Endothelial cell of umbilical vein (primary cell): ENCODE data around the gene CTIF. TPM values are rescaled to one million over a fixed set of nuclear protein-coding genes. Genes with fewer than 3 reads are reported as not detected.

Experiments
- BruUV-seq: library from RNA; stranded (reverse); fragments of 400-500 nt; replicated peaks from 2 replicates; lab custom pipeline; 2021; lab: Mats Ljungman, UMichigan
- CTCF ChIA-PET: fragments of 300-600, 350-600 bp; sonication (Branson Sonifier 250); formaldehyde crosslinking; loops from one replicate; lab custom pipeline; 2021; ENCODE audit warnings: antibody characterized with exemption, inconsistent platforms; lab: Charles Lee
- POLR2A ChIA-PET: fragments of 300-600, 350-600 bp; sonication (Branson Sonifier 250); formaldehyde crosslinking; loops from one replicate; lab custom pipeline; 2021; ENCODE audit warnings: antibody characterized with exemption, inconsistent platforms; lab: Charles Lee
- DNase-seq: peaks from one replicate; pipeline ENCODE4 v3.0.0-alpha.2; 2011; ENCODE audit warnings: low read depth, low spot score
- FAIRE-seq: peaks from 2 replicates; lab custom pipeline; 2011; peaks lifted over from hg19 to GRCh38; lab: Jason Lieb, UNC
- H2AFZ ChIP-seq: 2 replicates; pipeline ENCODE4 v1.6.0; 2012; ENCODE audit warnings: low read depth, low read length, control low read depth, inconsistent platforms
- H3K27ac ChIP-seq: 2 replicates; pipeline ENCODE4 v1.5.1; 2011; ENCODE audit warnings: low read depth, mild to moderate bottlenecking, control low read depth, low read length, moderate library complexity; ENCODE audit not compliant: insufficient read depth
- H3K27me3 ChIP-seq, 2 experiments: 2 replicates each; pipeline versions ENCODE4 v1.6.0 to v1.6.1; 2011; ENCODE audit warnings: low read length in 2 of 2, mixed read lengths in 1 of 2; ENCODE audit not compliant: control insufficient read depth in 2 of 2, insufficient read depth in 2 of 2
- H3K36me3 ChIP-seq, 2 experiments: 2 replicates in 1 of 2; 3 replicates in 1 of 2; pipeline ENCODE4 v1.5.1; 2011; ENCODE audit warnings: low read length in 2 of 2, mild to moderate bottlenecking in 1 of 2, moderate library complexity in 1 of 2; ENCODE audit not compliant: control insufficient read depth in 2 of 2, insufficient read depth in 2 of 2; ENCODE audit errors: extremely low read depth in 1 of 2
- H3K4me1 ChIP-seq: 3 replicates; pipeline ENCODE4 v1.5.1; 2011; ENCODE audit warnings: mild to moderate bottlenecking, low read length; ENCODE audit not compliant: control insufficient read depth, insufficient read depth; ENCODE audit errors: extremely low read depth
- H3K4me2 ChIP-seq: 2 replicates; pipeline ENCODE4 v1.6.1; 2011; ENCODE audit warnings: low read length, control low read depth, mixed read lengths; ENCODE audit not compliant: insufficient read depth
- H3K4me3 ChIP-seq, 3 experiments: fragments of 200-600 bp in 1 of 3; sonication (generic), shearing (Covaris generic) in 1 of 3; replicated peaks in 1 of 3; 2 replicates each; pipeline ENCODE4 v1.5.1; 2011 to 2016; ENCODE audit warnings: control low read depth in 3 of 3, low read length in 3 of 3, mild to moderate bottlenecking in 2 of 3, inconsistent platforms in 1 of 3, low read depth in 1 of 3, moderate library complexity in 1 of 3; ENCODE audit not compliant: insufficient read depth in 1 of 3
- H3K79me2 ChIP-seq: 2 replicates; pipeline ENCODE4 v1.6.0; 2012; ENCODE audit warnings: low read length, inconsistent platforms; ENCODE audit not compliant: control insufficient read depth, insufficient read depth
- H3K9ac ChIP-seq: replicated peaks from 2 replicates; pipeline ENCODE3; 2011; ENCODE audit warnings: low read length, control low read depth; ENCODE audit not compliant: insufficient read depth; ENCODE audit errors: extremely low read depth
- H3K9me1 ChIP-seq: replicated peaks from 3 replicates; pipeline ENCODE4 v1.6.0; 2011; ENCODE audit warnings: mild to moderate bottlenecking, low read length; ENCODE audit not compliant: control insufficient read depth, insufficient read depth; ENCODE audit errors: extremely low read depth
- H3K9me3 ChIP-seq: replicated peaks from 2 replicates; pipeline ENCODE4 v1.5.1; 2012; ENCODE audit warnings: low read length, inconsistent platforms; ENCODE audit not compliant: control insufficient read depth, insufficient read depth
- H4K20me1 ChIP-seq: replicated peaks from 2 replicates; pipeline ENCODE3; 2011; ENCODE audit warnings: mild to moderate bottlenecking, low read length; ENCODE audit not compliant: control insufficient read depth, insufficient read depth; ENCODE audit errors: extremely low read depth
- CTCF ChIP-seq, 2 donors: IDR thresholded peaks; 1 replicate in 1 of 2; 2 replicates in 1 of 2; pipeline ENCODE4 v1.5.1; 2011; ENCODE audit warnings: low read length in 2 of 2, mild to moderate bottlenecking in 2 of 2, moderate library complexity in 2 of 2, control low read depth in 1 of 2, inconsistent platforms in 1 of 2, low read depth in 1 of 2; ENCODE audit not compliant: insufficient read depth in 1 of 2; ENCODE audit errors: extremely low read depth in 1 of 2
- EZH2 ChIP-seq: IDR thresholded peaks from 2 replicates; pipeline ENCODE4 v1.6.1; 2012; ENCODE audit warnings: borderline replicate concordance, low read depth, mild to moderate bottlenecking, moderate library complexity, low read length, inconsistent platforms; ENCODE audit not compliant: severe bottlenecking
- FOS ChIP-seq: IDR thresholded peaks from 2 replicates; pipeline ENCODE4 v1.6.1; 2011; ENCODE audit warnings: mild to moderate bottlenecking, low read length, moderate library complexity, borderline replicate concordance; ENCODE audit not compliant: insufficient read depth
- GATA2 ChIP-seq: IDR thresholded peaks from 2 replicates; pipeline ENCODE4 v1.7.0; 2011; ENCODE audit warnings: low read depth, mild to moderate bottlenecking, moderate library complexity, mixed read lengths, low read length; ENCODE audit not compliant: insufficient read length, insufficient read depth
- JUN ChIP-seq: IDR thresholded peaks from 2 replicates; pipeline ENCODE4 v1.6.1; 2011; ENCODE audit warnings: borderline replicate concordance, low read depth; ENCODE audit not compliant: insufficient read length, insufficient read depth
- MAX ChIP-seq: IDR thresholded peaks from 2 replicates; pipeline ENCODE4 v1.6.1; 2011; ENCODE audit not compliant: insufficient read depth, insufficient read length
- MYC ChIP-seq: IDR thresholded peaks from one replicate; pipeline ENCODE4 v1.6.1; 2011; ENCODE audit warnings: mild to moderate bottlenecking, low read depth, low read length
- POLR2A ChIP-seq: IDR thresholded peaks from 2 replicates; pipeline ENCODE4 v1.6.1; 2012; ENCODE audit warnings: low read depth, mild to moderate bottlenecking, control low read depth, low read length
- POLR2AphosphoS5 ChIP-seq: IDR thresholded peaks from 2 replicates; pipeline ENCODE4 v1.6.1; 2012; ENCODE audit warnings: low read depth, mild to moderate bottlenecking, control low read depth, low read length, moderate library complexity; ENCODE audit not compliant: insufficient read depth
- dilution Hi-C: fragments of 300-500 bp; cut with MboI; formaldehyde crosslinking; loops from one replicate; pipeline ENCODE4 v1.15.0; 2019; ENCODE audit warnings: low sequenced_read_pairs; ENCODE audit not compliant: extremely low pct_ligation_motif_present
- intact Hi-C: fragments of 100-400 bp; cut with micrococcal nuclease; formaldehyde crosslinking; loops from one replicate; pipeline ENCODE4 v1.10.0; 2022
- polyA plus RNA-seq, 4 experiments: library from polyadenylated mRNA; depleted of rRNA in 3 of 4; stranded (reverse) in 3 of 4; unstranded in 1 of 4; fragments of >200 nt; gene quantifications; 2 replicates each; pipeline versions ENCODE4 v1.2.1 to v1.2.3, GENCODE V29; 2011 to 2012; ENCODE audit warnings: missing spikeins in 1 of 4
- total RNA-seq: library from RNA; stranded (reverse); gene quantifications from 2 replicates; pipeline ENCODE4 v1.2.3, GENCODE V29; 2021

The CTIF gene
- total and polyA plus RNA-seq, 2 donors (not counting 3 experiments of a cell fraction or from before 2014, with no cell fraction given) = 20.9 to 57.7 TPM

- Histone ChIP-seq H2AFZ (no peak overlapping the region), H3K9me1 (no peaks in the 10 kb centered on the region), H3K4me2 (no peak overlapping the region), H3K9me3 (no peaks in the 10 kb centered on the region), H3K9ac (no peak overlapping the region), H4K20me1 (no peaks in the 10 kb centered on the region), H3K27ac (no peak overlapping the region), H3K27me3 (no peaks in the 10 kb centered on the region), H3K4me3 (no peak overlapping the region), H3K79me2 (peaks cover 7% of the 10 kb centered on the region), H3K4me1 (no peaks in the 10 kb centered on the region), H3K36me3 (no peaks in the 10 kb centered on the region)
- no peak for FAIRE-seq
- dilution Hi-C loops (no loop called here), intact Hi-C loops (loop anchor here (5.0 kb wide), 1 partner anchor 52 kb away; no protein-coding TSS in a partner anchor)
- ChIA-PET CTCF (interaction anchor here (1.5 kb wide), 1 partner anchor 134 kb away, joined by 3 read pairs; no protein-coding TSS in a partner anchor), POLR2A (no interaction called here)
- no peak for TF ChIP-seq FOS
- TF ChIP-seq CTCF (IDR thresholded peaks at IDR 0.05; ENCODE audit: extremely low read depth in 1 of 2, insufficient read depth in 1 of 2, low read depth in 1 of 2, low read length in 2 of 2) = no peak
- TF ChIP-seq POLR2A = no peak
- no peak for TF ChIP-seq GATA2
- TF ChIP-seq MAX = no peak
- TF ChIP-seq EZH2 = no peak
- TF ChIP-seq MYC = no peak
- no peak for TF ChIP-seq POLR2AphosphoS5
- no peak for TF ChIP-seq JUN
- BruUV-seq = no TSS peak
- no peak for DNase-seq
These were observed 71.3 kb downstream of the CTIF start for GRCh38 chr18:48609820-48610815.
